ENCODE measurements around the gene MSH6. TPM values are rescaled to one million over a fixed set of nuclear protein-coding genes. Genes with fewer than 3 reads are reported as not detected.

MSH6 gene
- total and polyA plus RNA-seq, 2 of the 8 experiments (the other 6 are each of a cell fraction or from before 2014, with no cell fraction given), result 45.8 to 301 TPM

GRCh38 chr2:47822518-47822917 is 39.6 kb downstream of the MSH6 start:
- no peak overlapping the region for H2BK5ac ChIP-seq (ENCODE audit: low read depth, low read length)
- H3K79me1 ChIP-seq (ENCODE audit: low read depth, low read length), result no peaks in the 10 kb centered on the region
- POLR2A ChIA-PET (ENCODE audit: partially characterized antibody), result interaction anchor here (0.9 kb wide), 1 partner anchor 16 kb away, joined by 3 read pairs; no protein-coding TSS in a partner anchor
- no peak overlapping the region for H4K91ac ChIP-seq (replicated peaks; ENCODE audit: insufficient read length, low read length)
- no peak overlapping the region for H4K5ac ChIP-seq (ENCODE audit: insufficient read length, low read depth, low read length)
- H3K27me3 ChIP-seq (replicated peaks in 1 of 4; ENCODE audit: control insufficient read depth in 3 of 4, extremely low read depth in 1 of 4, insufficient read depth in 3 of 4, low read length in 3 of 4), result no peaks in the 10 kb centered on the region
- no peak for TF ChIP-seq RXRA (IDR thresholded peaks at IDR 0.05; ENCODE audit: insufficient read depth, low read depth, low read length)
- no peak for TF ChIP-seq POU5F1 (IDR thresholded peaks at IDR 0.05; ENCODE audit: low read depth, low read length)
- TF ChIP-seq PHF8 (conservative IDR thresholded peaks at IDR 0.05; ENCODE audit: low read depth, low read length), result no peak
- TF ChIP-seq CHD1 (IDR thresholded peaks at IDR 0.05; ENCODE audit: low read depth, low read length), result no peak
- no peak for TF ChIP-seq POLR2A (IDR thresholded peaks at IDR 0.05; ENCODE audit: control extremely low read depth in 1 of 2, low read depth in 2 of 2, low read length in 2 of 2)
- CTCF ChIA-PET (ENCODE audit: partially characterized antibody), result interaction anchor here (1.2 kb wide), 1 partner anchor 16 kb away, joined by 3 read pairs; no protein-coding TSS in a partner anchor
- no peaks in the 10 kb centered on the region for H3K23me2 ChIP-seq (ENCODE audit: low read depth, low read length)
- H2AFZ ChIP-seq (ENCODE audit: low read length), result no peak overlapping the region
- no peaks in the 10 kb centered on the region for H4K20me1 ChIP-seq (replicated peaks in 1 of 2; ENCODE audit: control insufficient read depth in 1 of 2, insufficient read depth in 2 of 2, low read length in 2 of 2)
- no peak overlapping the region for H3K4ac ChIP-seq (replicated peaks; ENCODE audit: insufficient read length, low read depth, low read length)
- H2BK20ac ChIP-seq (ENCODE audit: low read length), result no peak overlapping the region
- H3K4me1 ChIP-seq (replicated peaks in 1 of 4; ENCODE audit: control insufficient read depth in 3 of 4, insufficient read depth in 4 of 4, low read length in 3 of 4), result no peaks in the 10 kb centered on the region
- no peak overlapping the region for H3K56ac ChIP-seq (replicated peaks; ENCODE audit: insufficient read length, low read depth, low read length)
- no peak overlapping the region for H3K14ac ChIP-seq (ENCODE audit: insufficient read length)
- no peak overlapping the region for H2BK15ac ChIP-seq (ENCODE audit: low read length)
- H2BK12ac ChIP-seq (ENCODE audit: low read depth, low read length), result no peak overlapping the region
- no peak overlapping the region for H3K23ac ChIP-seq (ENCODE audit: insufficient read length)
- no peaks in the 10 kb centered on the region; a peak in 1 of 4 replicates for H3K9me3 ChIP-seq (ENCODE audit: insufficient read depth in 2 of 2, low read depth in 1 of 2, low read length in 1 of 2)
- H4K8ac ChIP-seq (ENCODE audit: extremely low read depth, insufficient read depth, low read length), result no peak overlapping the region
- H3K79me2 ChIP-seq (ENCODE audit: control insufficient read depth in 1 of 2, insufficient read depth in 2 of 2, low read length in 2 of 2), result no peaks in the 10 kb centered on the region
- no peak overlapping the region for H2AK5ac ChIP-seq (ENCODE audit: low read depth, low read length)
- no peak for DNase-seq (ENCODE audit: low read depth in 1 of 2, low spot score in 2 of 2)
- H3K36me3 ChIP-seq (ENCODE audit: control insufficient read depth in 2 of 4, insufficient read depth in 4 of 4, low read length in 3 of 4), result peaks cover 4 to 50% (median 16%) of the 10 kb centered on the region in 4 experiments; a peak in 6 of 8 replicates
- H2BK120ac ChIP-seq (replicated peaks; ENCODE audit: low read depth, low read length), result no peak overlapping the region
- H3K27ac ChIP-seq (ENCODE audit: low read depth, low read length), result no peak overlapping the region
- no peak for FAIRE-seq
- no peak overlapping the region for H3K18ac ChIP-seq (ENCODE audit: extremely low read depth, low read length)
- H3K9ac ChIP-seq (replicated peaks in 1 of 4; ENCODE audit: extremely low read depth in 1 of 4, low read depth in 3 of 4, low read length in 3 of 4), result no peak overlapping the region
- H3K4me2 ChIP-seq (ENCODE audit: insufficient read depth in 1 of 2, low read depth in 2 of 2, low read length in 2 of 2), result no peak overlapping the region
- no peak overlapping the region for H3K4me3 ChIP-seq (ENCODE audit: extremely low read depth in 1 of 4, insufficient read depth in 2 of 4, low read depth in 3 of 4, low read length in 4 of 4)

Data from H1 (cell line).